K562 (cell line): ENCODE measurements around the gene CCDC181. TPM values are rescaled to one million over a fixed set of nuclear protein-coding genes. Genes with fewer than 3 reads are reported as not detected.
A peak's percentile ranks its signal among the peaks of the same experiment; 100 is the strongest.

ENCODE experiments used
- ARID1B ChIP-seq: fragments of 450-650 bp; IDR thresholded peaks from 2 replicates; pipeline ENCODE4 v1.6.1; 2016; ENCODE audit warnings: antibody characterized with exemption, mild to moderate bottlenecking, inconsistent platforms
- ATF1 ChIP-seq, 2 experiments: fragments of 450-650 bp in 1 of 2; IDR thresholded peaks; 2 replicates each; pipeline ENCODE4 v1.6.1; 2016; ENCODE audit warnings: missing compliant biosample characterization in 1 of 2, missing genetic modification characterization in 1 of 2
- CBFA2T3 ChIP-seq: fragments of 450-650 bp; IDR thresholded peaks from 2 replicates; pipeline ENCODE4 v1.6.1; 2017
- CBX3 ChIP-seq, 2 experiments: IDR thresholded peaks; 1 replicate in 1 of 2; 2 replicates in 1 of 2; pipeline ENCODE4 v1.6.1; 2012; ENCODE audit warnings: inconsistent platforms in 2 of 2, low read length in 2 of 2, borderline replicate concordance in 1 of 2, control low read depth in 1 of 2
- CC2D1A ChIP-seq: fragments of 450-650 bp; IDR thresholded peaks from 2 replicates; pipeline ENCODE4 v1.6.1; 2017; ENCODE audit warnings: mild to moderate bottlenecking
- FOXK2 ChIP-seq, 2 experiments: fragments of 450-650 bp; IDR thresholded peaks in 1 of 2; conservative IDR thresholded peaks in 1 of 2; 2 replicates each; pipeline ENCODE4 v1.6.1; 2016; ENCODE audit warnings: low read depth in 2 of 2, mild to moderate bottlenecking in 1 of 2
- MEIS2 ChIP-seq: fragments of 450-650 bp; IDR thresholded peaks from 2 replicates; pipeline ENCODE4 v1.6.1; 2014; ENCODE audit warnings: mild to moderate bottlenecking; ENCODE audit not compliant: partially characterized antibody
- NFIC ChIP-seq: fragments of 450-650 bp; IDR thresholded peaks from 2 replicates; pipeline ENCODE4 v1.6.1; 2017; ENCODE audit warnings: mild to moderate bottlenecking, inconsistent platforms
- PPARD ChIP-seq: fragments of 250-450 bp; sonication (Bioruptor Pico); IDR thresholded peaks from 2 replicates; pipeline ENCODE4 v1.8.0; 2022; ENCODE audit warnings: inconsistent platforms, mild to moderate bottlenecking, moderate library complexity
- PYGO2 ChIP-seq: fragments of 450-650 bp; IDR thresholded peaks from 2 replicates; pipeline ENCODE4 v1.6.1; 2016; ENCODE audit warnings: mild to moderate bottlenecking, missing genetic modification characterization, moderate library complexity, missing compliant biosample characterization
- SLC30A9 ChIP-seq: fragments of 250-450 bp; sonication (Bioruptor Pico); IDR thresholded peaks from 2 replicates; pipeline ENCODE4 v1.8.0; 2022; ENCODE audit warnings: mild to moderate bottlenecking, moderate library complexity
- SMC3 ChIP-seq: conservative IDR thresholded peaks from 2 replicates; pipeline ENCODE4 v1.6.1; 2011; ENCODE audit warnings: low read depth, low read length, improper control_type of control experiment; ENCODE audit not compliant: insufficient read depth
- SREBF2 ChIP-seq: sonication (generic); formaldehyde crosslinking; IDR thresholded peaks from 2 replicates; pipeline ENCODE4 v1.4.0; 2020; ENCODE audit warnings: mild to moderate bottlenecking, missing genetic modification reagents
- STAG1 ChIP-seq: sonication (generic); formaldehyde crosslinking; IDR thresholded peaks from 2 replicates; pipeline ENCODE4 v1.5.0; 2020; ENCODE audit warnings: missing genetic modification reagents, borderline replicate concordance
- TCF3 ChIP-seq: sonication (generic); formaldehyde crosslinking; IDR thresholded peaks from 2 replicates; pipeline ENCODE4 v1.4.0; 2020; ENCODE audit warnings: mild to moderate bottlenecking, missing genetic modification reagents
- THRA ChIP-seq: fragments of 450-650 bp; IDR thresholded peaks from 2 replicates; pipeline ENCODE4 v1.6.1; 2017; ENCODE audit warnings: mild to moderate bottlenecking, moderate library complexity
- ZNF12 ChIP-seq: sonication (generic); formaldehyde crosslinking; IDR thresholded peaks from 2 replicates; pipeline ENCODE4 v1.4.0; 2020; ENCODE audit warnings: mild to moderate bottlenecking, missing genetic modification reagents
- ZNF644 ChIP-seq: fragments of 200-800 bp; sonication (Bioruptor generic); IDR thresholded peaks from 2 replicates; pipeline ENCODE4 v1.6.1; 2016; ENCODE audit warnings: low read depth, missing genetic modification characterization, missing compliant biosample characterization
- ZNF717 ChIP-seq: fragments of 250-450 bp; sonication (Bioruptor Pico); IDR thresholded peaks from 2 replicates; pipeline ENCODE4 v1.5.0; 2021
- polyA plus RNA-seq, 8 experiments: library from polyadenylated mRNA; depleted of rRNA in 4 of 8; stranded (reverse) in 5 of 8; unstranded in 3 of 8; fragments of >200 nt; fragmentation: Nextera tagmentation in 2 of 8; fragmentation: Illumina TruSeq in 1 of 8; extraction: Ambion mirVana in 2 of 8; extraction: Trizol in 1 of 8; gene quantifications; 2 replicates each; pipeline versions ENCODE4 v1.2.1 to v1.2.3, GENCODE V29; 2011 to 2014; ENCODE audit warnings: inconsistent platforms in 1 of 8, missing spikeins in 1 of 8
- total RNA-seq, 7 experiments: library from RNA; depleted of rRNA in 6 of 7; stranded (reverse); fragments of >200 nt in 6 of 7; fragmentation: Illumina TruSeq in 2 of 7; extraction: Trizol in 2 of 7; gene quantifications; 2 replicates each; pipeline versions ENCODE4 v1.2.1 to v1.2.3, GENCODE V29; 2011 to 2021; ENCODE audit warnings: low replicate concordance in 1 of 7
- TF ChIP-seq, protein P1 (sequence below): sonication (generic); formaldehyde crosslinking; IDR thresholded peaks from 2 replicates; pipeline ENCODE4 v1.9.0; 2022; ENCODE audit warnings: mild to moderate bottlenecking, missing genetic modification reagents
- TF ChIP-seq, protein P2 (sequence below): fragments of 450-650 bp; formaldehyde crosslinking; IDR thresholded peaks from 2 replicates; pipeline ENCODE4 v1.4.0; 2020; ENCODE audit warnings: mild to moderate bottlenecking
- TF ChIP-seq, protein P3 (sequence below), 2 experiments: fragments of 150-350 bp in 1 of 2; IDR thresholded peaks; 2 replicates each; pipeline ENCODE4 v1.6.1; 2012 to 2016; ENCODE audit warnings: low read depth in 2 of 2, low read length in 2 of 2, mild to moderate bottlenecking in 1 of 2, moderate library complexity in 1 of 2
- TF ChIP-seq, protein P4 (sequence below): sonication (generic); formaldehyde crosslinking; IDR thresholded peaks from 2 replicates; pipeline ENCODE4 v1.8.0; 2022; ENCODE audit warnings: missing genetic modification reagents, mild to moderate bottlenecking, moderate library complexity, borderline replicate concordance

CCDC181 gene
- total and polyA plus RNA-seq, 9 of the 15 experiments (the other 6 are each of a cell fraction or from before 2014, with no cell fraction given) = 0.04 to 0.14 TPM; not detected in 7

DNA sequence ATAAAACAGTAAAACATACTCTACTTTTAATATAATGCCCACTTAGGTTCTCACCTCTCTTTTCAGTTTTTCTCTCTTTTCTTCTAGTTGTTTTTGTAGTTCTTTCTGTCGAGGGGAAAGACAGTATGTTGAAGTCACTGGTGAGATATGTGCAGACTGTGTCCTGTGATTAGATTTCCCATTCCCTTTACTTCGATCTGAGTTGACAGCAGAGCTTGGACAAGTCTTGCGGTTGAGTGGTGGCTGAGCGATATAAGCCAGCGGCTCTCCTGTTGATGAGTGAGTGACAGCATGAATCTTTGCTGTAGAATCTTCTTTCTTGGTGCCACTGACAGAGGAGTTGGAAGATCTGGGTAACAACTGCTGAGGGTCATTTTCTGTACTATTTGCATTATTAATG is 6.0 kb downstream of the CCDC181 start (continued):
- TF ChIP-seq SMC3 = no peak
- TF ChIP-seq ARID1B = peak; percentile 29
- no peak for TF ChIP-seq CC2D1A
- no peak for TF ChIP-seq THRA
- TF ChIP-seq, protein P1, sequence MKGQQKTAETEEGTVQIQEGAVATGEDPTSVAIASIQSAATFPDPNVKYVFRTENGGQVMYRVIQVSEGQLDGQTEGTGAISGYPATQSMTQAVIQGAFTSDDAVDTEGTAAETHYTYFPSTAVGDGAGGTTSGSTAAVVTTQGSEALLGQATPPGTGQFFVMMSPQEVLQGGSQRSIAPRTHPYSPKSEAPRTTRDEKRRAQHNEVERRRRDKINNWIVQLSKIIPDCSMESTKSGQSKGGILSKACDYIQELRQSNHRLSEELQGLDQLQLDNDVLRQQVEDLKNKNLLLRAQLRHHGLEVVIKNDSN = no peak
- TF ChIP-seq TCF3 (CRISPR knock-in tag) = peak; percentile 82
- TF ChIP-seq ZNF12 (CRISPR knock-in tag) = no peak
- TF ChIP-seq NFIC = 0 out of 2 replicates have a peak, but pooled peaks have one; percentile 10
- TF ChIP-seq, protein P2, sequence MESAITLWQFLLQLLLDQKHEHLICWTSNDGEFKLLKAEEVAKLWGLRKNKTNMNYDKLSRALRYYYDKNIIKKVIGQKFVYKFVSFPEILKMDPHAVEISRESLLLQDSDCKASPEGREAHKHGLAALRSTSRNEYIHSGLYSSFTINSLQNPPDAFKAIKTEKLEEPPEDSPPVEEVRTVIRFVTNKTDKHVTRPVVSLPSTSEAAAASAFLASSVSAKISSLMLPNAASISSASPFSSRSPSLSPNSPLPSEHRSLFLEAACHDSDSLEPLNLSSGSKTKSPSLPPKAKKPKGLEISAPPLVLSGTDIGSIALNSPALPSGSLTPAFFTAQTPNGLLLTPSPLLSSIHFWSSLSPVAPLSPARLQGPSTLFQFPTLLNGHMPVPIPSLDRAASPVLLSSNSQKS (CRISPR knock-in tag) = no peak
- TF ChIP-seq SLC30A9 (CRISPR knock-in tag) = no peak
- TF ChIP-seq CBX3 (IDR thresholded peaks at IDR 0.05; ENCODE audit: borderline replicate concordance in 1 of 2, low read length in 2 of 2) = no peak
- TF ChIP-seq PYGO2 = no peak
- TF ChIP-seq, protein P3, sequence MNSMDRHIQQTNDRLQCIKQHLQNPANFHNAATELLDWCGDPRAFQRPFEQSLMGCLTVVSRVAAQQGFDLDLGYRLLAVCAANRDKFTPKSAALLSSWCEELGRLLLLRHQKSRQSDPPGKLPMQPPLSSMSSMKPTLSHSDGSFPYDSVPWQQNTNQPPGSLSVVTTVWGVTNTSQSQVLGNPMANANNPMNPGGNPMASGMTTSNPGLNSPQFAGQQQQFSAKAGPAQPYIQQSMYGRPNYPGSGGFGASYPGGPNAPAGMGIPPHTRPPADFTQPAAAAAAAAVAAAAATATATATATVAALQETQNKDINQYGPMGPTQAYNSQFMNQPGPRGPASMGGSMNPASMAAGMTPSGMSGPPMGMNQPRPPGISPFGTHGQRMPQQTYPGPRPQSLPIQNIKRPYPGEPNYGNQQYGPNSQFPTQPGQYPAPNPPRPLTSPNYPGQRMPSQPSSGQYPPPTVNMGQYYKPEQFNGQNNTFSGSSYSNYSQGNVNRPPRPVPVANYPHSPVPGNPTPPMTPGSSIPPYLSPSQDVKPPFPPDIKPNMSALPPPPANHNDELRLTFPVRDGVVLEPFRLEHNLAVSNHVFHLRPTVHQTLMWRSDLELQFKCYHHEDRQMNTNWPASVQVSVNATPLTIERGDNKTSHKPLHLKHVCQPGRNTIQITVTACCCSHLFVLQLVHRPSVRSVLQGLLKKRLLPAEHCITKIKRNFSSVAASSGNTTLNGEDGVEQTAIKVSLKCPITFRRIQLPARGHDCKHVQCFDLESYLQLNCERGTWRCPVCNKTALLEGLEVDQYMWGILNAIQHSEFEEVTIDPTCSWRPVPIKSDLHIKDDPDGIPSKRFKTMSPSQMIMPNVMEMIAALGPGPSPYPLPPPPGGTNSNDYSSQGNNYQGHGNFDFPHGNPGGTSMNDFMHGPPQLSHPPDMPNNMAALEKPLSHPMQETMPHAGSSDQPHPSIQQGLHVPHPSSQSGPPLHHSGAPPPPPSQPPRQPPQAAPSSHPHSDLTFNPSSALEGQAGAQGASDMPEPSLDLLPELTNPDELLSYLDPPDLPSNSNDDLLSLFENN (IDR thresholded peaks at IDR 0.05; ENCODE audit: low read depth in 2 of 2, low read length in 2 of 2) = no peak
- peak; percentile 71 for TF ChIP-seq MEIS2
- TF ChIP-seq ZNF717 (CRISPR knock-in tag) = no peak
- TF ChIP-seq, protein P4, sequence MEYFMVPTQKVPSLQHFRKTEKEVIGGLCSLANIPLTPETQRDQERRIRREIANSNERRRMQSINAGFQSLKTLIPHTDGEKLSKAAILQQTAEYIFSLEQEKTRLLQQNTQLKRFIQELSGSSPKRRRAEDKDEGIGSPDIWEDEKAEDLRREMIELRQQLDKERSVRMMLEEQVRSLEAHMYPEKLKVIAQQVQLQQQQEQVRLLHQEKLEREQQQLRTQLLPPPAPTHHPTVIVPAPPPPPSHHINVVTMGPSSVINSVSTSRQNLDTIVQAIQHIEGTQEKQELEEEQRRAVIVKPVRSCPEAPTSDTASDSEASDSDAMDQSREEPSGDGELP = no peak
- no peak for TF ChIP-seq ZNF644
- TF ChIP-seq STAG1 (CRISPR knock-in tag) = no peak
- no peak for TF ChIP-seq ATF1 (CRISPR knock-in tag; IDR thresholded peaks at IDR 0.05)
- TF ChIP-seq ATF1 (tag; IDR thresholded peaks at IDR 0.05) = no peak
- TF ChIP-seq CBFA2T3 = peak; percentile 79
- no peak for TF ChIP-seq SREBF2 (CRISPR knock-in tag)
- TF ChIP-seq PPARD (CRISPR knock-in tag) = no peak
- TF ChIP-seq FOXK2 (conservative IDR thresholded peaks at IDR 0.05 in 1 of 2, IDR thresholded peaks at IDR 0.05 in 1 of 2; ENCODE audit: low read depth in 2 of 2) = no peak
